Measurements from ENCODE around the gene PIP4K2A. TPM values are rescaled to one million over a fixed set of nuclear protein-coding genes. Genes with fewer than 3 reads are reported as not detected.

The PIP4K2A gene
- total and polyA plus RNA-seq, 5 donors from 2014 or later: 41.3 to 156 (median 55.2) TPM

Other genes starting within 250 kb of the PIP4K2A start
- 1.4 TPM for gene ARMC3, start 213.5 kb upstream of the PIP4K2A start, total RNA-seq
- gene ARMC3, start 213.5 kb upstream of the PIP4K2A start, polyA plus RNA-seq: not detected

Measured in CD4-positive, CD25-positive, alpha-beta regulatory T cell (primary cell).